Lung (tissue), 12 donors: ENCODE results near the gene PRR5L. TPM values are rescaled to one million over a fixed set of nuclear protein-coding genes. Genes with fewer than 3 reads are reported as not detected.

Source experiments
- ATAC-seq: fragments of 200-7000 bp; cut with Tn5 transposase; one replicate; pipeline ENCODE4 v1.9.1; 2020; ENCODE audit warnings: moderate number of reproducible peaks; ENCODE audit not compliant: insufficient read depth, low FRiP score
- DNase-seq, 3 donors: peaks; one replicate each; pipeline ENCODE4 v3.0.0-alpha.2; 2013 to 2017
- H3K27ac ChIP-seq, 2 donors: one replicate each; pipeline ENCODE4 v1.5.1; 2013; ENCODE audit warnings: mild to moderate bottlenecking in 2 of 2, moderate library complexity in 2 of 2, control low read depth in 1 of 2, inconsistent platforms in 1 of 2, low read depth in 1 of 2, low read length in 1 of 2
- H3K27me3 ChIP-seq, 3 donors: one replicate each; pipeline ENCODE4 v1.5.1; 2013; ENCODE audit warnings: low read length in 2 of 3; ENCODE audit not compliant: control insufficient read depth in 3 of 3, insufficient read depth in 3 of 3
- H3K36me3 ChIP-seq, 4 donors: one replicate each; pipeline ENCODE4 v1.5.1; 2013; ENCODE audit warnings: low read length in 4 of 4, mild to moderate bottlenecking in 1 of 4, moderate library complexity in 1 of 4; ENCODE audit not compliant: control insufficient read depth in 4 of 4, insufficient read depth in 4 of 4
- H3K4me1 ChIP-seq, 5 donors: one replicate each; pipeline ENCODE4 v1.5.1; 2013; ENCODE audit warnings: low read length in 5 of 5, mild to moderate bottlenecking in 2 of 5, moderate library complexity in 1 of 5; ENCODE audit not compliant: control insufficient read depth in 5 of 5, insufficient read depth in 5 of 5
- H3K4me3 ChIP-seq: one replicate; pipeline ENCODE4 v1.5.1; 2013; ENCODE audit warnings: mild to moderate bottlenecking, control low read depth, moderate library complexity
- H3K9ac ChIP-seq, 2 donors: one replicate each; pipeline ENCODE4 v1.5.1; 2013; ENCODE audit warnings: low read length in 2 of 2, control low read depth in 1 of 2; ENCODE audit not compliant: insufficient read depth in 1 of 2
- H3K9me3 ChIP-seq, 4 donors: one replicate each; pipeline ENCODE4 v1.5.1; 2013; ENCODE audit warnings: low read length in 3 of 4, mild to moderate bottlenecking in 1 of 4, moderate library complexity in 1 of 4; ENCODE audit not compliant: control insufficient read depth in 4 of 4, insufficient read depth in 3 of 4
- CTCF ChIP-seq: IDR thresholded peaks from 2 replicates; pipeline ENCODE4 v1.5.1; 2012; ENCODE audit warnings: mild to moderate bottlenecking; ENCODE audit errors: control extremely low read depth, extremely low read depth
- WGBS, 2 donors: extraction: QIAGEN DNeasy Blood & Tissue Kit; methylation state at CpG; one replicate each; pipeline ENCODE4 v1.1.7; 2013; 5-methylcytosine and 5-hydroxymethylcytosine counted together
- polyA plus RNA-seq, 2 donors: library from polyadenylated mRNA; stranded (reverse); fragments of 200-250 nt; gene quantifications; one replicate each; pipeline ENCODE4 v1.2.1, GENCODE V29; 2013
- total RNA-seq, 2 donors: library from RNA; depleted of rRNA in 1 of 2; stranded (reverse); fragments of >200 nt in 1 of 2; gene quantifications; one replicate each; pipeline ENCODE4 v1.2.1, GENCODE V29; 2014 to 2021
- donor health status: control.
- donor health status: control.
- donor health status: Bipolar disorder and iron deficiency.
- donor health status: healthy.
- donor health status: DM: yes; HTN: yes; CAD: no.

Gene PRR5L
- total and polyA plus RNA-seq, 4 donors: 6.3 to 27.5 (median 9.0) TPM

GRCh38 chr11:36412781-36413383 lies 116.8 kb downstream of the PRR5L start:
- 47 to 82% methylated on average over 2 of the region's 2 CpGs for WGBS, 2 donors
- no peaks in the 10 kb centered on the region for H3K9me3 ChIP-seq
- no peak overlapping the region for H3K9ac ChIP-seq
- H3K27me3 ChIP-seq: no peaks in the 10 kb centered on the region
- H3K36me3 ChIP-seq: peaks cover 0 to 2% (median 0%) of the 10 kb centered on the region in 4 donors
- DNase-seq (no peak), ATAC-seq (no peak)
- H3K4me3 ChIP-seq: peak overlapping the region; percentile 28
- no peak overlapping the region for H3K27ac ChIP-seq
- peaks cover 0 to 19% (median 0%) of the 10 kb centered on the region in 5 donors for H3K4me1 ChIP-seq
- TF ChIP-seq CTCF: no peak

- no peaks in the 10 kb centered on the region for H3K9me3 ChIP-seq
- H3K4me1 ChIP-seq: peaks cover 3 to 16% (median 9%) of the 10 kb centered on the region in 5 donors
- no peak for DNase-seq
- H3K9ac ChIP-seq: no peak overlapping the region
- 53 to 73% methylated on average over 5 of the region's 5 CpGs for WGBS, 2 donors
- no peak for ATAC-seq
- H3K36me3 ChIP-seq: no peaks in the 10 kb centered on the region
- H3K27me3 ChIP-seq: no peaks in the 10 kb centered on the region
- no peak overlapping the region for H3K27ac ChIP-seq
- no peak overlapping the region for H3K4me3 ChIP-seq
- TF ChIP-seq CTCF: no peak
Measured at GRCh38 chr11:36417154-36417553, 121.1 kb downstream of the PRR5L start.

GRCh38 chr11:36419791-36420424 lies 123.8 kb downstream of the PRR5L start:
- 75 to 81% methylated on average over 7 of the region's 7 CpGs for WGBS, 2 donors
- no peak for TF ChIP-seq CTCF
- Histone ChIP-seq H3K27me3 (no peaks in the 10 kb centered on the region), H3K4me1 (peaks cover 0 to 22% (median 9%) of the 10 kb centered on the region in 5 donors), H3K9ac (no peak overlapping the region), H3K27ac (peak overlapping the region in 1 of 2 donors; percentile 47), H3K36me3 (no peaks in the 10 kb centered on the region), H3K4me3 (no peak overlapping the region), H3K9me3 (no peaks in the 10 kb centered on the region)
- ATAC-seq (no peak), DNase-seq (no peak)
